Thyroid gland (tissue), 4 donors: ENCODE results near the gene RSPH9.

Experiments
- CTCF ChIP-seq, 6 experiments: fragments of 200-600 bp in 3 of 6; fragments of 450-650 bp in 3 of 6; sonication (generic) in 3 of 6; IDR thresholded peaks; one replicate each; pipeline ENCODE4 v1.5.1; 2016 to 2019; ENCODE audit warnings: antibody characterized with exemption in 6 of 6, mild to moderate bottlenecking in 2 of 6, inconsistent platforms in 1 of 6, moderate library complexity in 1 of 6
- POLR2A ChIP-seq, 2 donors: fragments of 450-650 bp; IDR thresholded peaks; one replicate each; pipeline ENCODE4 v1.6.1; 2017; ENCODE audit warnings: antibody characterized with exemption in 2 of 2, mild to moderate bottlenecking in 2 of 2, moderate library complexity in 1 of 2

- TF ChIP-seq POLR2A (IDR thresholded peaks at IDR 0.05) (no peak), CTCF (IDR thresholded peaks at IDR 0.05) (no peak)
Observed at GRCh38 chr6:43670623-43670986, 25.8 kb downstream of the RSPH9 start.
